K562 treated with DMSO at 1 percent for 4 hours (cell line): ENCODE measurements around the gene CDC73. TPM values are rescaled to one million over a fixed set of nuclear protein-coding genes. Genes with fewer than 3 reads are reported as not detected.

ENCODE experiments used
- total RNA-seq: library from RNA; unstranded; fragments of 300-600 nt; gene quantifications from 2 replicates; pipeline ENCODE4 v1.2.3, GENCODE V29; 2022; ENCODE audit not compliant: insufficient read depth

Gene CDC73
- total RNA-seq: 11.7 and 16.9 TPM in 2 replicates

GRCh38 chr1:193121616-193122593 lies at the start of gene CDC73:
TSS of gene CDC73 (plus strand) at chr1:193122031. CDS start at chr1:193122201, 170 bp downstream.

GRCh38 chr1:193104907-193105820 lies 16.7 kb upstream of the CDC73 start, which contains the start of gene GLRX2:
TSS of gene GLRX2 (minus strand) at chr1:193105414. CDS start at chr1:193105382, 32 bp downstream.

GRCh38 chr1:193185901-193186731 lies 64.3 kb downstream of the CDC73 start, which contains the start of gene B3GALT2:
TSS of gene B3GALT2 (minus strand) at chr1:193186613. CDS start at chr1:193181562, 5,051 bp downstream.

Other genes starting within 250 kb of the CDC73 start
- 36.2 and 39.1 TPM in 2 replicates for gene UCHL5, start 62.7 kb upstream of the CDC73 start, total RNA-seq
- 21.3 and 36.8 TPM in 2 replicates for gene RO60, start 62.4 kb upstream of the CDC73 start, total RNA-seq
- 51.3 and 59.9 TPM in 2 replicates for gene GLRX2, start 16.6 kb upstream of the CDC73 start, total RNA-seq
- not detected in 2 replicates for gene B3GALT2, start 64.6 kb downstream of the CDC73 start, total RNA-seq